ENCODE data around the gene CASZ1.

DNA sequence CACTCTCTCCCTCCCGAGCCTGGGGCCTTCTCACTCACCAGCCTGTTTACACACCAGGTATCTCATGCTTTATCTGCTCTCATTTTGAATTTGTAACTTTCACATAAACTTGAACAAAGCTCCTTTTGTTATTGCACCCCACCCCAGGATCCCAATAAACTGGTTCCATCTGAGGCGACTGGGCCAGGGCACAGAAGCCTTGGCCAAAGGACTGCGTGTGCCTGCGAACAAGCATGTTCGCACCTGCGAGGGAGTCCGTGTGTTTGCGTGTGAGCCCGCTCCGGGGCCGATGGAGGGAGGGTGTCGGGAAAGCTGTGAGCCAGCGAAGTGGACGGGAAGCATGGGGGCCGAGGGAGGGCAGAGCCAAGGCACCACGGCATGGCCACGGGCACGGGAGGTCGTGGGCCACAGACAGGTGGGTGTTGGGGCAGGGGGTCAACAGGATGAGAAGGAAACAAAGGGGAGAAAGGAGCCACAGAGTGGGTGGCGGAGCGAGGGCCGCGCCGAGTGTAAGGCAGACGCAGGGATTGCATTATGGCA is 98.8 kb downstream of the CASZ1 start:
- TF ChIP-seq, protein P1, sequence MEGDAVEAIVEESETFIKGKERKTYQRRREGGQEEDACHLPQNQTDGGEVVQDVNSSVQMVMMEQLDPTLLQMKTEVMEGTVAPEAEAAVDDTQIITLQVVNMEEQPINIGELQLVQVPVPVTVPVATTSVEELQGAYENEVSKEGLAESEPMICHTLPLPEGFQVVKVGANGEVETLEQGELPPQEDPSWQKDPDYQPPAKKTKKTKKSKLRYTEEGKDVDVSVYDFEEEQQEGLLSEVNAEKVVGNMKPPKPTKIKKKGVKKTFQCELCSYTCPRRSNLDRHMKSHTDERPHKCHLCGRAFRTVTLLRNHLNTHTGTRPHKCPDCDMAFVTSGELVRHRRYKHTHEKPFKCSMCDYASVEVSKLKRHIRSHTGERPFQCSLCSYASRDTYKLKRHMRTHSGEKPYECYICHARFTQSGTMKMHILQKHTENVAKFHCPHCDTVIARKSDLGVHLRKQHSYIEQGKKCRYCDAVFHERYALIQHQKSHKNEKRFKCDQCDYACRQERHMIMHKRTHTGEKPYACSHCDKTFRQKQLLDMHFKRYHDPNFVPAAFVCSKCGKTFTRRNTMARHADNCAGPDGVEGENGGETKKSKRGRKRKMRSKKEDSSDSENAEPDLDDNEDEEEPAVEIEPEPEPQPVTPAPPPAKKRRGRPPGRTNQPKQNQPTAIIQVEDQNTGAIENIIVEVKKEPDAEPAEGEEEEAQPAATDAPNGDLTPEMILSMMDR (IDR thresholded peaks at IDR 0.05; ENCODE audit: insufficient read depth, low read depth, low read length), result no peak
- TF ChIP-seq EZH2 (IDR thresholded peaks at IDR 0.05; ENCODE audit: insufficient read depth, low read length), result no peak
